Amygdala (tissue), 56 donors: ENCODE data around the gene TEX19.

Source experiments
- DNase-seq, 56 donors: peaks; one replicate each; lab custom pipeline; 2025; lab: John Stamatoyannopoulos, UW

TEX19 gene

GRCh38 chr17:82386881-82387704, 28.0 kb downstream of the TEX19 start:
- DNase-seq: no peak

- DNase-seq: no peak
Observed at GRCh38 chr17:82387705-82388106, 28.7 kb downstream of the TEX19 start.

DNA sequence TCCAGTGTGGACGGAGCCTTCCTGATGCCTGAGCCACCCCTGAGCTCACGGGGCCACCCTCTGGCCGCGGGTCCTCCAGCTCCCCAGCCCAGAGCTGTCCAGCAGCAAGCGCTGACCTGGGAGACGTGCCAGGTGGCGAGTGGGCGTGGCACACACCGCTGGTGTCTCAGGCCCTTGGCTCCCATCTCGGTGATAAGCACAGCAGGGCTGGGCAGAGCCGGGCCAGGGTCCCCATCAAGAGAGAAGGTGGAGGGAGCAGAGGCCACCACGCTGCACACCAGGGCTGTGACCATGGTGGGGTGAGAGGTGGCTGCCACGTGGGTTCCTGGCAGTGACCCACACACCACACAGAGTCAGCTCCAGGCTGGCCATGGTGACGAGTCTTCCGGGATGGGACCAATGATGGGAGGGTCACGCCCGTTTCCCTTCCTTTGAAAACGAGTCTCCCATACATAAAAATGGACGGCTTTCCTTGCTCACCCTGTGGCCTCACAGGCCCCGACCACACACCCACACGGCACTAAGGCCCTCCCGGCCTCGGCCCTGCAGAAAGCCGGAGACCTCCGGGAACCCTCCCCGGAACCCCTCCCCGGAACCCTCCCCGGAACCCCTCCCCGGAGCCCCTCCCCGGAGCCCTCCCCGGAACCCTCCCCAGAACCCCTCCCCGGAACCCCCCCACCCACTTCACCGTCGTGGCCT, 29.3 kb downstream of the TEX19 start:
- no peak for DNase-seq

GRCh38 chr17:82388922-82389283, 29.9 kb downstream of the TEX19 start:
- DNase-seq: no peak

DNA sequence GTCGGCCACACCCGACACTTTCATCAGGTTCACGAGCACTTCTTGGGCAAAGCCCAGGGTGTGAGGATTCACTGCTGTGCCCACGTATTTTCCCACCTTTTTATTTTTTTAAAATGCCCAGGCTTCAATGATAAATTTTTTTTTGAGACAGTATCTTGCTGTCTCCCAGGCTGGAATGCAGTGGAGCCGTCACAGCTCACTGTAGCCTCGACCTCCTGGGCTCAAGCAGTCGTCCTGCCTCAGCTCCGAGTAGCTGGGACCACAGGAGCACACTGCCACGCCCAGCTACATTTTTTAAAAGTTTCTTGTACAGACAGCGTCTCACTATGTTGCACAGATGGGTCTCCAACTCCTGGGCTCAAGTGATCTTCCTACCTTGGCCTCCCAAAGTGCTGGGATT, 30.3 kb downstream of the TEX19 start:
- no peak for DNase-seq

GRCh38 chr17:82390015-82390859, 31.2 kb downstream of the TEX19 start:
- DNase-seq: no peak

GRCh38 chr17:82390860-82391435, 31.9 kb downstream of the TEX19 start:
- DNase-seq: no peak

DNA sequence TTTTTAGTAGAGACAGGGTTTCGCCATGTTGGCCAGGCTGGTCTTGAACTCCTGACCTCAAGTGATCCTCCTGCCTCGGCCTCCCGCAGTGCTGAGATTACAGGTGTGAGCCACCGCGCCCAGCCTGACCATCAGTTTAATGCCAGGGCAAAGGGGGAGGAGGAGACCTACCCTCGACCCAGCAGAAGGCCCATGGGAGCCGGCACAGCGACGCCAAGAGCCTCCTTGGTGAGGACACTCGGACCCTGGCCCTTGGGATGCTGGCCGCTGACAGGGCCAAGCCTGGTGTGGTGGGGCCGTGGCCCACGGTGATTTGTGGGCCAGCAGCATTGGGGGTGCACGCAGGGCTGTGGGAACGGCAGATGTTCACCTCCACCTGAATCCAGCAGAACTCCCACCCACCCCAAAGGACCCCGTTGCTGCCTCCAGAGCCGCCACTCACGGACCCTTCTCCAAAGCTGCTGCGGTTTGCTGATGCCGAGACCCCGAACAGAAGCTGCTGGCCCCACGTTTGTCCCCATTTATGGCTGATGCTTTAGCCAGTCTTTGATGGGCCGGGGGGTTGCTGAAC, 32.5 kb downstream of the TEX19 start:
- DNase-seq: no peak

DNA sequence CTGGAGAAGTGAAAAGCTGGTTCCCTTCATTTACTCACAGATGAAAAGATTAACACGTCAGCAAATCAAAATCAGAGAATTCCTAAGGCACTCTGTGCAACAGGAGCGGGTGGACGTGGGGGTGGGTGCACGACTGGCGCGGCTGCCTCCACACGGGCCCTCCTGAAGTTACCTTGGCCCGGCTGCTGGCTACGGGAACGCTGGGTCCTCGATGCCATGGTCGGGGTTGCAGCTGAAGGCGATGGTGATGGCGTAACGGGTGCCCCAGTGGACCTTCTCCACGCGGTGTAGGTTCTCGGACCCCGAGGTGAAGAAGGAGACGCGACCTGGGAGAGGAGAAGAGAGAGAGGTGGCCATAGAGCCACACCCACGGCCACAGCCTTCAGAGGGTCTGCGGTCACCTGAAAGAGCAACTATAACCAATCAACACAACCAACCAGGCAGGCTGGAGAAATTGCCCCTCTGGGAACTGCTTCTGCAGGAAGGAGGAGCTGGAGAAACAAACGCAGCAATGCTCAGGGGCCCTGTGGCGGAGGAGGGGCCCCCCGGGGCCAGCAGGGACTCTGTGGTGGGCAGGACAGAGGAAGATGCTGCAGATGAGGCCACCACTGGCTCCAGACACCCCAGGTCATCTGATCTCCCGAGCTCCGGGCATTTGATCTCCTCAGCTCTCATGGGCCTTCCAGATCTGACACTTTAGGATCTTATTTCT, 33.3 kb downstream of the TEX19 start:
- DNase-seq: no peak

- DNase-seq: no peak
Observed at GRCh38 chr17:82392941-82393340, 33.9 kb downstream of the TEX19 start.

GRCh38 chr17:82394278-82394677, 35.2 kb downstream of the TEX19 start:
- DNase-seq: no peak

DNA sequence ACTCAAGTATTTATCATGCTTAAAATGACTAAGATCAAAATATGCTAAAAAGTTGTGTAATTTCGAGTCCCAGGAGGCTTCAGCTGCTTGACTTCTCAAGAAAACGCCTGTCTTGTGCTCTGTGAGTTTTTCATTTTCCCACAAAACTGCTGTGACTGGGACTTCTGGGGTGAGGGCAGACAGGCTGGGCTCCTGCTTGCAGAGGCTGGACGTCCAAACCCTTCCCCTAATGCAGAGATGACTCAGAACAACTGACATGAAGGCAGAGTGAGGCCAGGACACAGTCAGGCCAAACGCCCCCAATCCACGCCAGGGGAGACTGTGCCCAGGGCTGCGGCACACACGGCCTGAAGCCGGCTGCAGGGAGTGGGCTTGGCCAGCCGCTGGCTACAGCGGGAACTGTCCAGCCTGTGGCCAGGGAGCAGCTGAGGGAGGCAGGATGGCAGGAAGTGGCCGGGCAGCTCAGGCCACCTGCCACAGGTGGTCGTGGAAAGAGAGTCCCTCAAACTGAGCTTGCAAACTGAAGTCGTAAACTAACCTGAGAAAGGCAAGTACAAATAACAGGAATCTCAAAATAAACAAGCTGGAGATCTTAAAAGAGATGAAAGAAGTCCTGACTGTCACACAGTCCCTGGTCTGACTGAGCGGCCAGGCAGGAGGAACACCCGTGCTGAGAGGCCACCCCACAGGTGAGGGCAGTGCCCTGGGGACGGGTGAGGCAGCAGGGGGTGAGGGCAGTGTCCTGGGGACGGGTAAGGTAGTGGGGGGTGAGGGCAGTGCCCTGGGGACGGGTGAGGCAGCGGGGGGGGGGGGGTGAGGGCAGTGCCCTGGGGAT, 37.8 kb downstream of the TEX19 start:
- no peak for DNase-seq

GRCh38 chr17:82397449-82398335, 38.6 kb downstream of the TEX19 start:
- DNase-seq: no peak

DNA sequence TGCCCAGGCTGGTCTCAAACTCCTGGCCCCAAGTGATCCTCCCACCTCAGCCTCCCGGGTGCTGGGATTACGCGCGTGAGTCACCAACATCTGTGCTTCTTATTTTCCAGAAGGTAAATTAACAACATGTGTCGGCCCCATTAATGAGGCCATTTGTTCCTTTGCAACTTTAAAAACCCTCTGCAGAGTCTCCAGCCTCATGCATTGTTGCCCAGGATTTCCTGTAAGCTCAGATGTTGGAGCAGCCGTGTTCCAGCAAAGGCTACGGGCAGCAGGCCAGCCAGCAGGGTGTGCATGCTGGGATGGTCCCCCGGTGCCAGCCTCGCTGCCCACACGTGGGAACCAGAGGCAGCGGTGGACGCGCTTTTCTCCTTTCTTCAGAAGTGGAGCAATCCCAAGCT, 40.0 kb downstream of the TEX19 start:
- peak in 26 of 56 donors; percentile 11 to 55 (median 36) for DNase-seq

GRCh38 chr17:82399601-82400101, 40.6 kb downstream of the TEX19 start:
- no peak for DNase-seq

DNA sequence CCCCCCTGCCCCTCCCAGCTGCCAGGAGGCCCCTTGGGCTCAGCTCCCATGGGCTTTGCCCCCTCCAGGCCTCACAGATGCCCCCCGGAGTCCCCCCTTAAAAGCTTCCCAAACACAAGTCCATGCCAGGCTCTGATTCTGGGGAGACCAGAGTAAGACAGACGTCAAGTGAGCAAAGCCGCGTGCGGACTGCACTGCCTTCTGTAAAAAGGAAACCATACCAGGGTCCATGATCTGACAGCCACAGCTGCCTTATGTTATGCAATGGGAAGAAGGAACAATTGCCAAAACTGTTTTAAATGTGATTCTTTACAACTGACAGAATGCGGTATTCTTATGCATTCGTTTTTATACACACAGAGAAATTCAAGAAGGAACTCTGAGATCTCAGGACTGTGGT, 41.2 kb downstream of the TEX19 start:
- no peak for DNase-seq

DNA sequence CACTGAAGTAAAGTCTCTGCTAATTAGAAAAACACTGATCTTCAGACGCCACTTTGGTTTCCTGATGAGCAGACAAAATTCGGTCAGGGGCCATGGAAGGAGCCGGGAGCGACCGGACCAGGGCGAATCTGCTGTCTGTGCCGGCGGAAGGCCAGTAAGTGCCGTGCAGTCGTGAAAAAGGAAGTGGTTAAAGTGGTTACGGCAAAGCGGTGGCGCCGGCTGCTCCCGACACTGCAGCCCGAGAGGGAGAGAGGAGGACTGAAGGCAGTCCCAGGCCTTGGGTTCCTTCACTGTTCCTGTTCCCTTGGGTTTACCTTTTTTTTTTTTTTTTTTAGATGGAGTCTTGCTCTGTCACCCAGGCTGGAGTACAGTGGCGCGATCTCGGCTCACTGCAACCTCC, 41.8 kb downstream of the TEX19 start:
- peak in 6 of 56 donors; percentile 3 to 29 (median 18) for DNase-seq

GRCh38 chr17:82402865-82403264, 43.8 kb downstream of the TEX19 start:
- DNase-seq: no peak
